Upper lobe of left lung (tissue), 4 donors: ENCODE measurements around the gene CACFD1.

Experiments
- EP300 ChIP-seq, 4 donors: sonication (generic); formaldehyde crosslinking; IDR thresholded peaks; one replicate each; pipeline ENCODE4 v1.5.1; 2017; ENCODE audit warnings: antibody characterized with exemption in 4 of 4, control low read depth in 2 of 4
- POLR2A ChIP-seq, 4 donors: fragments of 450-650 bp; IDR thresholded peaks; one replicate each; pipeline ENCODE4 v1.5.1; 2016 to 2017; ENCODE audit warnings: antibody characterized with exemption in 4 of 4, mild to moderate bottlenecking in 2 of 4
- POLR2AphosphoS5 ChIP-seq, 2 donors: sonication (generic); formaldehyde crosslinking; IDR thresholded peaks; one replicate each; pipeline ENCODE4 v1.5.1; 2017; ENCODE audit warnings: antibody characterized with exemption in 2 of 2
- TF ChIP-seq, protein P1 (sequence below), 6 experiments: fragments of 450-650 bp in 4 of 6; fragments of 200-600 bp in 2 of 6; sonication (generic) in 2 of 6; IDR thresholded peaks; one replicate each; pipeline ENCODE4 v1.5.1; 2016 to 2019; ENCODE audit warnings: antibody characterized with exemption in 6 of 6

DNA sequence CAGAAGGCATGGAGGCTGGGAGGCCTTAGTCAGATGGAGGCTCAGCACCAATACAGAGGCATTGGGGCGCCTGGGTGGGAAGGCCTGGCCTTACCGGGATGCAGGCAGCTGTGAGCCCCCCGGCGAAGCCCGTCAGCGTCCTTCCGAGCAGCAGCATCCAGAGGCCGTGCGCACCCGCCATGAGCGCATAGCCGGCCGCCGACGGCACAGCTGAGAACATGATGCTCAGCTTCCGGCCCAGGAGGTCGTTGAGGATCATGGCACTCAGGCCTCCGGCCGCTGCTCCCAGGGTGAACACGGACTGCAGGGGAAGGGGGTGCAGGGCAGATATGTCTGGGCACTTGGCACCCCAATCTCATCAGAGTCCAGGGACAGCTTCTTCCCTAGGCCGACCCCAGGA lies 17.2 kb downstream of the CACFD1 start:
- TF ChIP-seq, protein P1, sequence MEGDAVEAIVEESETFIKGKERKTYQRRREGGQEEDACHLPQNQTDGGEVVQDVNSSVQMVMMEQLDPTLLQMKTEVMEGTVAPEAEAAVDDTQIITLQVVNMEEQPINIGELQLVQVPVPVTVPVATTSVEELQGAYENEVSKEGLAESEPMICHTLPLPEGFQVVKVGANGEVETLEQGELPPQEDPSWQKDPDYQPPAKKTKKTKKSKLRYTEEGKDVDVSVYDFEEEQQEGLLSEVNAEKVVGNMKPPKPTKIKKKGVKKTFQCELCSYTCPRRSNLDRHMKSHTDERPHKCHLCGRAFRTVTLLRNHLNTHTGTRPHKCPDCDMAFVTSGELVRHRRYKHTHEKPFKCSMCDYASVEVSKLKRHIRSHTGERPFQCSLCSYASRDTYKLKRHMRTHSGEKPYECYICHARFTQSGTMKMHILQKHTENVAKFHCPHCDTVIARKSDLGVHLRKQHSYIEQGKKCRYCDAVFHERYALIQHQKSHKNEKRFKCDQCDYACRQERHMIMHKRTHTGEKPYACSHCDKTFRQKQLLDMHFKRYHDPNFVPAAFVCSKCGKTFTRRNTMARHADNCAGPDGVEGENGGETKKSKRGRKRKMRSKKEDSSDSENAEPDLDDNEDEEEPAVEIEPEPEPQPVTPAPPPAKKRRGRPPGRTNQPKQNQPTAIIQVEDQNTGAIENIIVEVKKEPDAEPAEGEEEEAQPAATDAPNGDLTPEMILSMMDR (IDR thresholded peaks at IDR 0.05): no peak
- TF ChIP-seq POLR2AphosphoS5 (IDR thresholded peaks at IDR 0.05) (no peak), POLR2A (IDR thresholded peaks at IDR 0.05) (no peak), EP300 (IDR thresholded peaks at IDR 0.05) (no peak)
